Panc1 (cell line): Measurements from ENCODE around the gene TCEA3. TPM values are rescaled to one million over a fixed set of nuclear protein-coding genes. Genes with fewer than 3 reads are reported as not detected.

ENCODE experiments used
- ATAC-seq: fragments of 200-7000 bp; cut with Tn5 transposase; 2 replicates; pipeline ENCODE4 v1.9.1; 2020; ENCODE audit warnings: mild to moderate bottlenecking, moderate library complexity
- BruUV-seq: library from RNA; stranded (reverse); fragments of 400-500 nt; replicated peaks from 2 replicates; lab custom pipeline; 2021; lab: Mats Ljungman, UMichigan
- CTCF ChIA-PET: fragments of 300-600 bp; sonication (Branson Sonifier 250); formaldehyde crosslinking; loops from one replicate; lab custom pipeline; 2022; ENCODE audit warnings: antibody characterized with exemption; lab: Charles Lee
- POLR2A ChIA-PET: fragments of 300-600 bp; sonication (Branson Sonifier 250); formaldehyde crosslinking; loops from one replicate; lab custom pipeline; 2022; ENCODE audit warnings: antibody characterized with exemption; lab: Charles Lee
- DNase-seq: peaks from one replicate; pipeline ENCODE4 v3.0.0-alpha.2; 2010; ENCODE audit warnings: low read depth, low spot score
- H3K27ac ChIP-seq: 2 replicates; pipeline ENCODE4 v1.5.1; 2011; ENCODE audit warnings: mild to moderate bottlenecking, low read length, inconsistent platforms
- H3K27me3 ChIP-seq: fragments of 200-500 bp; sonication (Bioruptor generic); 2 replicates; pipeline ENCODE4 v1.6.0; 2014; ENCODE audit warnings: low read length, inconsistent platforms; ENCODE audit not compliant: control insufficient read depth, insufficient read depth
- H3K36me3 ChIP-seq: fragments of 200-500 bp; sonication (Bioruptor generic); 2 replicates; pipeline ENCODE4 v1.5.1; 2014; ENCODE audit warnings: inconsistent platforms, mild to moderate bottlenecking, low read length, moderate library complexity; ENCODE audit not compliant: control insufficient read depth, insufficient read depth
- H3K4me1 ChIP-seq: 2 replicates; pipeline ENCODE4 v1.5.1; 2011; ENCODE audit warnings: inconsistent platforms, mild to moderate bottlenecking, low read length, moderate library complexity; ENCODE audit not compliant: control insufficient read depth, insufficient read depth
- H3K4me3 ChIP-seq, 2 experiments: 2 replicates each; pipeline ENCODE4 v1.5.1; 2011 to 2012; ENCODE audit warnings: low read depth in 2 of 2, low read length in 2 of 2, mild to moderate bottlenecking in 2 of 2, inconsistent platforms in 1 of 2, moderate library complexity in 1 of 2
- H3K9me3 ChIP-seq: fragments of 200-500 bp; sonication (Bioruptor generic); 2 replicates; pipeline ENCODE4 v1.5.1; 2014; ENCODE audit warnings: low read depth, mild to moderate bottlenecking, inconsistent platforms, low read length, moderate library complexity; ENCODE audit not compliant: control insufficient read depth, insufficient read depth
- POLR2AphosphoS5 ChIP-seq: IDR thresholded peaks from 2 replicates; pipeline ENCODE4 v1.6.1; 2012; ENCODE audit warnings: mild to moderate bottlenecking, low read depth, low read length, moderate library complexity
- SIN3A ChIP-seq: IDR thresholded peaks from 2 replicates; pipeline ENCODE4 v1.6.1; 2012; ENCODE audit warnings: low read depth, mild to moderate bottlenecking, low read length, moderate library complexity, borderline replicate concordance; ENCODE audit not compliant: insufficient read depth
- TCF7L2 ChIP-seq: IDR thresholded peaks from 2 replicates; pipeline ENCODE4 v1.6.1; 2011; ENCODE audit warnings: mild to moderate bottlenecking, low read depth, low read length, inconsistent platforms
- in situ Hi-C: cut with HindIII; loops from 2 replicates; pipeline ENCODE4 v1.10.0; 2016; ENCODE audit warnings: low sequenced_read_pairs, low pct_unique_long_range_greater_than_20kb
- intact Hi-C: fragments of 100-400 bp; cut with micrococcal nuclease; formaldehyde crosslinking; loops from one replicate; pipeline ENCODE4 v1.10.0; 2022; ENCODE audit not compliant: unreplicated experiment
- total RNA-seq: library from RNA; stranded (reverse); gene quantifications from one replicate; pipeline ENCODE4 v1.2.1, GENCODE V29; 2021; ENCODE audit not compliant: unreplicated experiment
- TF ChIP-seq, protein P1 (sequence below), 2 experiments: IDR thresholded peaks; 2 replicates each; pipeline ENCODE4 v1.6.1; 2011 to 2012; ENCODE audit warnings: low read depth in 2 of 2, control low read depth in 1 of 2, low read length in 1 of 2, mild to moderate bottlenecking in 1 of 2, moderate library complexity in 1 of 2; ENCODE audit not compliant: insufficient read depth in 1 of 2
- TF ChIP-seq, protein P2 (sequence below): fragments of 450-650 bp; IDR thresholded peaks from 2 replicates; pipeline ENCODE4 v1.5.1; 2017; ENCODE audit warnings: mild to moderate bottlenecking

Gene TCEA3
- total RNA-seq, 1 experiment from 2014 or later, result 8.3 TPM

DNA sequence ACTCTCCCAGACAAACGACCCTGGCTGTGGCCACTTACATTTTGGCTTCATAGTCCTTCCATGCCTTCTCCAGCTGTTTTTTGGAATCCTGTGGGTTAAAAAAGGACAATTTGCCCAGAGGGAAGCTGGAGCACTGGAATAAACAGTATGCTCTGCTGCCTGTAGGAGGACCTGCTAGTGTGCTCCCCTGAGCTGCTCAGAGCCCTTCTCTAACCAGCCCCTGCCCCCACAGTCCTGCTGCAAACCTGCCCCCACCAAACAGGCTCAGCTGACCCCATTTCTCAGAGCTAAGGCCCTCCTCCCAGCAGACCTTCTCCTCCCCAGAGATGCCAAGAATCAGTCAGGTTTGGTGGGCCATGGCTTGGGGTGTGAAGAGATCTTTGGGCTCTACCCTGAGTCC lies 26.9 kb upstream of the TCEA3 start:
- BruUV-seq, result no TSS peak
- intact Hi-C loops (no loop called here), in situ Hi-C loops (no loop called here)
- ATAC-seq, result no peak
- Histone ChIP-seq H3K27ac (no peak overlapping the region), H3K36me3 (no peaks in the 10 kb centered on the region), H3K27me3 (no peaks in the 10 kb centered on the region), H3K4me3 (no peak overlapping the region), H3K9me3 (no peaks in the 10 kb centered on the region), H3K4me1 (no peaks in the 10 kb centered on the region)
- CTCF ChIA-PET, result no interaction called here
- no peak for DNase-seq
- POLR2A ChIA-PET, result interaction anchor here (0.5 kb wide), 1 partner anchor 14 kb away, joined by 3 read pairs; no protein-coding TSS in a partner anchor
- TF ChIP-seq SIN3A, result no peak
- TF ChIP-seq, protein P1, sequence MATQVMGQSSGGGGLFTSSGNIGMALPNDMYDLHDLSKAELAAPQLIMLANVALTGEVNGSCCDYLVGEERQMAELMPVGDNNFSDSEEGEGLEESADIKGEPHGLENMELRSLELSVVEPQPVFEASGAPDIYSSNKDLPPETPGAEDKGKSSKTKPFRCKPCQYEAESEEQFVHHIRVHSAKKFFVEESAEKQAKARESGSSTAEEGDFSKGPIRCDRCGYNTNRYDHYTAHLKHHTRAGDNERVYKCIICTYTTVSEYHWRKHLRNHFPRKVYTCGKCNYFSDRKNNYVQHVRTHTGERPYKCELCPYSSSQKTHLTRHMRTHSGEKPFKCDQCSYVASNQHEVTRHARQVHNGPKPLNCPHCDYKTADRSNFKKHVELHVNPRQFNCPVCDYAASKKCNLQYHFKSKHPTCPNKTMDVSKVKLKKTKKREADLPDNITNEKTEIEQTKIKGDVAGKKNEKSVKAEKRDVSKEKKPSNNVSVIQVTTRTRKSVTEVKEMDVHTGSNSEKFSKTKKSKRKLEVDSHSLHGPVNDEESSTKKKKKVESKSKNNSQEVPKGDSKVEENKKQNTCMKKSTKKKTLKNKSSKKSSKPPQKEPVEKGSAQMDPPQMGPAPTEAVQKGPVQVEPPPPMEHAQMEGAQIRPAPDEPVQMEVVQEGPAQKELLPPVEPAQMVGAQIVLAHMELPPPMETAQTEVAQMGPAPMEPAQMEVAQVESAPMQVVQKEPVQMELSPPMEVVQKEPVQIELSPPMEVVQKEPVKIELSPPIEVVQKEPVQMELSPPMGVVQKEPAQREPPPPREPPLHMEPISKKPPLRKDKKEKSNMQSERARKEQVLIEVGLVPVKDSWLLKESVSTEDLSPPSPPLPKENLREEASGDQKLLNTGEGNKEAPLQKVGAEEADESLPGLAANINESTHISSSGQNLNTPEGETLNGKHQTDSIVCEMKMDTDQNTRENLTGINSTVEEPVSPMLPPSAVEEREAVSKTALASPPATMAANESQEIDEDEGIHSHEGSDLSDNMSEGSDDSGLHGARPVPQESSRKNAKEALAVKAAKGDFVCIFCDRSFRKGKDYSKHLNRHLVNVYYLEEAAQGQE (IDR thresholded peaks at IDR 0.05; ENCODE audit: insufficient read depth in 1 of 2, low read depth in 2 of 2, low read length in 1 of 2), result no peak
- no peak for TF ChIP-seq POLR2AphosphoS5
- no peak for TF ChIP-seq TCF7L2
- TF ChIP-seq, protein P2, sequence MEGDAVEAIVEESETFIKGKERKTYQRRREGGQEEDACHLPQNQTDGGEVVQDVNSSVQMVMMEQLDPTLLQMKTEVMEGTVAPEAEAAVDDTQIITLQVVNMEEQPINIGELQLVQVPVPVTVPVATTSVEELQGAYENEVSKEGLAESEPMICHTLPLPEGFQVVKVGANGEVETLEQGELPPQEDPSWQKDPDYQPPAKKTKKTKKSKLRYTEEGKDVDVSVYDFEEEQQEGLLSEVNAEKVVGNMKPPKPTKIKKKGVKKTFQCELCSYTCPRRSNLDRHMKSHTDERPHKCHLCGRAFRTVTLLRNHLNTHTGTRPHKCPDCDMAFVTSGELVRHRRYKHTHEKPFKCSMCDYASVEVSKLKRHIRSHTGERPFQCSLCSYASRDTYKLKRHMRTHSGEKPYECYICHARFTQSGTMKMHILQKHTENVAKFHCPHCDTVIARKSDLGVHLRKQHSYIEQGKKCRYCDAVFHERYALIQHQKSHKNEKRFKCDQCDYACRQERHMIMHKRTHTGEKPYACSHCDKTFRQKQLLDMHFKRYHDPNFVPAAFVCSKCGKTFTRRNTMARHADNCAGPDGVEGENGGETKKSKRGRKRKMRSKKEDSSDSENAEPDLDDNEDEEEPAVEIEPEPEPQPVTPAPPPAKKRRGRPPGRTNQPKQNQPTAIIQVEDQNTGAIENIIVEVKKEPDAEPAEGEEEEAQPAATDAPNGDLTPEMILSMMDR, result no peak

DNA sequence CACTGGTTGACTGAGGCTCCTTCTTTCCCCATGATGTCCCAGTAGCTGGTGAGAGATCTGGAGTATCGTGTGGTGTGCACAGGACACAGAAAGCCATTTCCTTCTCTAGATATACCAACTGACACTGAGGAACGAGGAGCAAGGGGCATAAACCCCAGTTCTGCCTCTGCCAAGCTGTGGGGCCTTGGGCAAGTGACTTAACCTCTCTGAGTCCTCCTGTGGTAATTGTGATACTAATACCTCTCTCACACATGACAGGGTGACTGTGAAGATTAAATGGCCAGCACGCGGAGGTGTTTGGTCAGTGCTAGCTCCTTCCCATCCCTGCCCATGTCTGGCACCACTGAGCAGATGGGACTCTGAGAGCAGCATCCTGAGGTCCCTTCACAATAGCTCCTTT lies 26.3 kb upstream of the TCEA3 start:
- intact Hi-C loops, result no loop called here
- in situ Hi-C loops, result no loop called here
- H3K27me3 ChIP-seq, result no peaks in the 10 kb centered on the region
- ChIA-PET POLR2A (interaction anchor here (0.5 kb wide), 1 partner anchor 14 kb away, joined by 3 read pairs; no protein-coding TSS in a partner anchor), CTCF (no interaction called here)
- no peak for ATAC-seq
- DNase-seq, result no peak
- no peaks in the 10 kb centered on the region for H3K4me1 ChIP-seq
- BruUV-seq, result no TSS peak
- H3K36me3 ChIP-seq, result no peaks in the 10 kb centered on the region
- H3K27ac ChIP-seq, result no peak overlapping the region
- no peaks in the 10 kb centered on the region for H3K9me3 ChIP-seq
- H3K4me3 ChIP-seq, result no peak overlapping the region
- TF ChIP-seq POLR2AphosphoS5 (no peak), TCF7L2 (no peak), SIN3A (no peak)
- TF ChIP-seq, protein P2, result no peak
